Measurements from ENCODE around the gene ITGA11.

Gene ITGA11

GRCh38 chr15:68444336-68444735, 12.4 kb upstream of the ITGA11 start:
- DNase-seq, result no peak

GRCh38 chr15:68442903-68443302, 10.9 kb upstream of the ITGA11 start:
- no peak for DNase-seq

GRCh38 chr15:68442041-68442440, 10.1 kb upstream of the ITGA11 start:
- no peak for DNase-seq

GRCh38 chr15:68441045-68441743, 9.2 kb upstream of the ITGA11 start:
- no peak for DNase-seq

GRCh38 chr15:68440136-68440535, 8.2 kb upstream of the ITGA11 start:
- no peak for DNase-seq

- DNase-seq, result no peak
These were observed 7.5 kb upstream of the ITGA11 start for GRCh38 chr15:68439506-68439905.

- DNase-seq, result no peak
These were observed 4.7 kb upstream of the ITGA11 start for GRCh38 chr15:68436680-68437079.

GRCh38 chr15:68435966-68436365, 4.0 kb upstream of the ITGA11 start:
- DNase-seq, result no peak

- no peak for DNase-seq
These were observed 2.1 kb upstream of the ITGA11 start for GRCh38 chr15:68434021-68434420.

GRCh38 chr15:68433551-68433950, 1.6 kb upstream of the ITGA11 start:
- DNase-seq, result no peak

- no peak for DNase-seq
These were observed 590 bp upstream of the ITGA11 start for GRCh38 chr15:68432441-68433064.

- no peak for DNase-seq
These were observed 749 bp downstream of the ITGA11 start for GRCh38 chr15:68431037-68431791.

GRCh38 chr15:68430471-68431036, 1.4 kb downstream of the ITGA11 start:
- DNase-seq, result no peak

GRCh38 chr15:68429691-68430470, 2.1 kb downstream of the ITGA11 start:
- DNase-seq, result no peak

GRCh38 chr15:68428431-68428940, 3.5 kb downstream of the ITGA11 start:
- DNase-seq, result no peak

GRCh38 chr15:68427963-68428362, 4.0 kb downstream of the ITGA11 start:
- no peak for DNase-seq

GRCh38 chr15:68427366-68427765, 4.6 kb downstream of the ITGA11 start:
- no peak for DNase-seq

- no peak for DNase-seq
These were observed 5.8 kb downstream of the ITGA11 start for GRCh38 chr15:68426116-68426515.

GRCh38 chr15:68425428-68426060, 6.4 kb downstream of the ITGA11 start:
- DNase-seq, result no peak

GRCh38 chr15:68424754-68425390, 7.1 kb downstream of the ITGA11 start:
- DNase-seq, result no peak

Measured in activated naive CD4-positive, alpha-beta T cell (primary cell).